A549 (cell line): ENCODE results near the gene TAF1D. TPM values are rescaled to one million over a fixed set of nuclear protein-coding genes. Genes with fewer than 3 reads are reported as not detected.

Experiments used
- ATAC-seq, 2 experiments: fragments of 200-7000 bp in 1 of 2; fragments of >200 bp in 1 of 2; cut with Nextera tagmentation in 1 of 2; cut with Tn5 transposase in 1 of 2; 3 replicates each; pipeline versions ENCODE4 v1.8.0 to v1.9.1; 2018 to 2020; ENCODE audit warnings: mild to moderate bottlenecking in 1 of 2, moderate library complexity in 1 of 2
- CTCF ChIA-PET: fragments of 300-600 bp; sonication (Branson Sonifier 250); formaldehyde crosslinking; extraction: SDS; loops from one replicate; lab custom pipeline; 2021; ENCODE audit warnings: antibody characterized with exemption, inconsistent platforms; lab: Yijun Ruan, JAX
- POLR2A ChIA-PET: fragments of 350-600 bp; formaldehyde crosslinking; extraction: SDS; loops from one replicate; lab custom pipeline; 2021; ENCODE audit warnings: antibody characterized with exemption, inconsistent platforms; lab: Yijun Ruan, JAX
- DNase-seq, 2 experiments: peaks; one replicate each; pipeline versions ENCODE4 v3.0.0 to v3.0.0-alpha.2; 2011 to 2016; ENCODE audit warnings: low read depth in 1 of 2, low spot score in 1 of 2
- FAIRE-seq: peaks from 2 replicates; lab custom pipeline; 2011; peaks lifted over from hg19 to GRCh38; lab: Jason Lieb, UNC
- H3K27ac ChIP-seq, 2 experiments: fragments of >200 bp; sonication (Bioruptor Twin); formaldehyde crosslinking; 3 replicates each; pipeline ENCODE4 v1.5.1; 2016 to 2017
- H3K4me1 ChIP-seq: fragments of >200 bp; sonication (Bioruptor Twin); formaldehyde crosslinking; 3 replicates; pipeline ENCODE4 v1.6.1; 2016
- H3K4me2 ChIP-seq: fragments of >200 bp; sonication (Bioruptor Twin); formaldehyde crosslinking; 3 replicates; pipeline ENCODE4 v1.6.1; 2016
- H3K4me3 ChIP-seq: fragments of >200 bp; sonication (Bioruptor Twin); formaldehyde crosslinking; 3 replicates; pipeline ENCODE4 v1.5.1; 2016
- H3K9me3 ChIP-seq: fragments of >200 bp; sonication (Bioruptor Twin); formaldehyde crosslinking; 3 replicates; pipeline ENCODE4 v1.6.1; 2016
- CBX2 ChIP-seq: fragments of 200-600 bp; sonication (generic); IDR thresholded peaks from 2 replicates; pipeline ENCODE4 v1.6.1; 2016; ENCODE audit warnings: low read depth, mild to moderate bottlenecking, borderline replicate concordance
- CBX8 ChIP-seq: fragments of 200-600 bp; sonication (generic); IDR thresholded peaks from 2 replicates; pipeline ENCODE4 v1.6.1; 2016
- CHD2 ChIP-seq: fragments of 150-350 bp; IDR thresholded peaks from 2 replicates; pipeline ENCODE4 v1.6.1; 2014; ENCODE audit warnings: low read length; ENCODE audit not compliant: partially characterized antibody
- CTCF ChIP-seq: fragments of >200 bp; sonication (Bioruptor Twin); formaldehyde crosslinking; IDR thresholded peaks from 3 replicates; pipeline ENCODE4 v1.5.1; 2016
- HEYL ChIP-seq: fragments of 250-450 bp; sonication (Bioruptor Pico); IDR thresholded peaks from 2 replicates; pipeline ENCODE4 v1.8.0; 2021; ENCODE audit warnings: mild to moderate bottlenecking, moderate library complexity
- JUN ChIP-seq, 2 experiments: fragments of >200 bp; sonication (Bioruptor Twin); formaldehyde crosslinking; IDR thresholded peaks; 2 replicates in 1 of 2; 3 replicates in 1 of 2; pipeline ENCODE4 v1.6.1; 2016 to 2017
- MAX ChIP-seq: IDR thresholded peaks from 2 replicates; pipeline ENCODE4 v1.6.1; 2012
- MAZ ChIP-seq: fragments of 150-350 bp; IDR thresholded peaks from 2 replicates; pipeline ENCODE4 v1.6.1; 2014; ENCODE audit warnings: antibody characterized with exemption, low read depth, low read length, borderline replicate concordance
- MYC ChIP-seq: IDR thresholded peaks from 2 replicates; pipeline ENCODE4 v1.6.1; 2012; ENCODE audit warnings: mild to moderate bottlenecking, inconsistent platforms, low read length, improper control_type of control experiment, borderline replicate concordance
- NR3C1 ChIP-seq: fragments of >200 bp; sonication (Bioruptor Twin); formaldehyde crosslinking; IDR thresholded peaks from 3 replicates; pipeline ENCODE4 v1.6.1; 2017
- POLR2AphosphoS2 ChIP-seq: conservative IDR thresholded peaks from 2 replicates; pipeline ENCODE4 v1.6.1; 2012; ENCODE audit warnings: low read length, improper control_type of control experiment, inconsistent platforms
- RAD21 ChIP-seq, 2 experiments: fragments of >200 bp in 1 of 2; sonication (Bioruptor Twin) in 1 of 2; formaldehyde crosslinking in 1 of 2; IDR thresholded peaks in 1 of 2; conservative IDR thresholded peaks in 1 of 2; 2 replicates in 1 of 2; 3 replicates in 1 of 2; pipeline ENCODE4 v1.6.1; 2012 to 2018; ENCODE audit warnings: inconsistent platforms in 1 of 2
- RFX5 ChIP-seq: fragments of 450-650 bp; IDR thresholded peaks from 2 replicates; pipeline ENCODE4 v1.7.1; 2014; ENCODE audit warnings: antibody characterized with exemption, mild to moderate bottlenecking, moderate library complexity
- TFCP2L1 ChIP-seq: fragments of 250-450 bp; sonication (Bioruptor Pico); IDR thresholded peaks from 2 replicates; pipeline ENCODE4 v1.5.0; 2021; ENCODE audit warnings: mild to moderate bottlenecking
- USF2 ChIP-seq: fragments of 450-650 bp; IDR thresholded peaks from 2 replicates; pipeline ENCODE4 v1.6.1; 2014; ENCODE audit warnings: antibody characterized with exemption
- ZSCAN20 ChIP-seq: fragments of 250-450 bp; sonication (Bioruptor Pico); IDR thresholded peaks from 2 replicates; pipeline ENCODE4 v1.8.0; 2022; ENCODE audit warnings: mild to moderate bottlenecking, moderate library complexity
- WGBS: methylation state at CpG from one replicate; pipeline ENCODE4 v1.1.6; 2017; ENCODE audit errors: missing lambda C conversion rate; 5-methylcytosine and 5-hydroxymethylcytosine counted together
- polyA plus RNA-seq, 4 experiments: library from polyadenylated mRNA; depleted of rRNA in 3 of 4; stranded (reverse); fragments of >200 nt; fragmentation: RNase III in 1 of 4; extraction: RNeasy Plus Mini Kit Qiagen cat#74134 plus additional on column Dnase treatment in 1 of 4; gene quantifications; 2 replicates in 3 of 4; 3 replicates in 1 of 4; pipeline ENCODE4 v1.2.3, GENCODE V29; 2011 to 2017
- TF ChIP-seq, protein P1 (sequence below): fragments of 200-600 bp; sonication (generic); IDR thresholded peaks from 2 replicates; pipeline ENCODE4 v1.6.1; 2016; ENCODE audit warnings: antibody characterized with exemption, mild to moderate bottlenecking, moderate library complexity

The TAF1D gene
- polyA plus RNA-seq, 2 of the 4 experiments (the other 2 are of a cell fraction), result 116 to 218 TPM

GRCh38 chr11:93766504-93766903 lies 25.2 kb upstream of the TAF1D start:
- DNase-seq (no peak), FAIRE-seq (no peak), ATAC-seq (no peak)
- no peak overlapping the region for H3K4me2 ChIP-seq
- TF ChIP-seq MYC, result no peak
- no peak for TF ChIP-seq CHD2
- TF ChIP-seq POLR2AphosphoS2, result no peak
- no peak for TF ChIP-seq RFX5
- no peak for TF ChIP-seq HEYL (CRISPR knock-in tag)
- no peak for TF ChIP-seq CBX8
- no peak for TF ChIP-seq NR3C1
- no peak for TF ChIP-seq CTCF
- TF ChIP-seq, protein P1, sequence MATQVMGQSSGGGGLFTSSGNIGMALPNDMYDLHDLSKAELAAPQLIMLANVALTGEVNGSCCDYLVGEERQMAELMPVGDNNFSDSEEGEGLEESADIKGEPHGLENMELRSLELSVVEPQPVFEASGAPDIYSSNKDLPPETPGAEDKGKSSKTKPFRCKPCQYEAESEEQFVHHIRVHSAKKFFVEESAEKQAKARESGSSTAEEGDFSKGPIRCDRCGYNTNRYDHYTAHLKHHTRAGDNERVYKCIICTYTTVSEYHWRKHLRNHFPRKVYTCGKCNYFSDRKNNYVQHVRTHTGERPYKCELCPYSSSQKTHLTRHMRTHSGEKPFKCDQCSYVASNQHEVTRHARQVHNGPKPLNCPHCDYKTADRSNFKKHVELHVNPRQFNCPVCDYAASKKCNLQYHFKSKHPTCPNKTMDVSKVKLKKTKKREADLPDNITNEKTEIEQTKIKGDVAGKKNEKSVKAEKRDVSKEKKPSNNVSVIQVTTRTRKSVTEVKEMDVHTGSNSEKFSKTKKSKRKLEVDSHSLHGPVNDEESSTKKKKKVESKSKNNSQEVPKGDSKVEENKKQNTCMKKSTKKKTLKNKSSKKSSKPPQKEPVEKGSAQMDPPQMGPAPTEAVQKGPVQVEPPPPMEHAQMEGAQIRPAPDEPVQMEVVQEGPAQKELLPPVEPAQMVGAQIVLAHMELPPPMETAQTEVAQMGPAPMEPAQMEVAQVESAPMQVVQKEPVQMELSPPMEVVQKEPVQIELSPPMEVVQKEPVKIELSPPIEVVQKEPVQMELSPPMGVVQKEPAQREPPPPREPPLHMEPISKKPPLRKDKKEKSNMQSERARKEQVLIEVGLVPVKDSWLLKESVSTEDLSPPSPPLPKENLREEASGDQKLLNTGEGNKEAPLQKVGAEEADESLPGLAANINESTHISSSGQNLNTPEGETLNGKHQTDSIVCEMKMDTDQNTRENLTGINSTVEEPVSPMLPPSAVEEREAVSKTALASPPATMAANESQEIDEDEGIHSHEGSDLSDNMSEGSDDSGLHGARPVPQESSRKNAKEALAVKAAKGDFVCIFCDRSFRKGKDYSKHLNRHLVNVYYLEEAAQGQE, result no peak
- TF ChIP-seq USF2, result no peak
- TF ChIP-seq MAX, result no peak
- no peak for TF ChIP-seq TFCP2L1
- TF ChIP-seq RAD21 (conservative IDR thresholded peaks at IDR 0.05 in 1 of 2, IDR thresholded peaks at IDR 0.05 in 1 of 2), result no peak
- no peak for TF ChIP-seq JUN (IDR thresholded peaks at IDR 0.05)
- no peak for TF ChIP-seq ZSCAN20
- no peak overlapping the region for H3K27ac ChIP-seq
- no peak overlapping the region for H3K4me3 ChIP-seq
- no peaks in the 10 kb centered on the region for H3K4me1 ChIP-seq
- WGBS, result 80% methylated on average over 5 of the region's 5 CpGs
- no peaks in the 10 kb centered on the region for H3K9me3 ChIP-seq
- ChIA-PET CTCF (no interaction called here), POLR2A (no interaction called here)

GRCh38 chr11:93765551-93765950 lies 24.3 kb upstream of the TAF1D start:
- TF ChIP-seq MAZ (no peak), CTCF (no peak), CBX2 (no peak)
- TF ChIP-seq, all 56 proteins: peak for 0
- no peaks in the 10 kb centered on the region for H3K4me1 ChIP-seq
- no peaks in the 10 kb centered on the region for H3K9me3 ChIP-seq
- CTCF ChIA-PET, result no interaction called here
- 96% methylated on average over 2 of the region's 2 CpGs for WGBS
- H3K27ac ChIP-seq, result no peak overlapping the region
- H3K4me3 ChIP-seq, result no peak overlapping the region
- no peak overlapping the region for H3K4me2 ChIP-seq
- FAIRE-seq, result no peak
- no peak for DNase-seq
- POLR2A ChIA-PET, result no interaction called here
- no peak for ATAC-seq
